A549 (cell line): ENCODE data around the gene TMEM53.

Experiments
- CTCF ChIP-seq: fragments of >200 bp; sonication (Bioruptor Twin); formaldehyde crosslinking; IDR thresholded peaks from 3 replicates; pipeline ENCODE4 v1.5.1; 2016
- MAX ChIP-seq: IDR thresholded peaks from 2 replicates; pipeline ENCODE4 v1.6.1; 2012
- SMC3 ChIP-seq: fragments of >200 bp; sonication (Bioruptor Twin); formaldehyde crosslinking; IDR thresholded peaks from 3 replicates; pipeline ENCODE4 v1.6.1; 2018; ENCODE audit warnings: inconsistent platforms

- TF ChIP-seq SMC3 = no peak
- TF ChIP-seq CTCF = no peak
- TF ChIP-seq MAX = no peak
These were observed 31.7 kb upstream of the TMEM53 start for GRCh38 chr1:44705938-44706337.
